GM19193 (cell line): ENCODE data around the gene TMC4.

Source experiments
- POLR2A ChIP-seq: IDR thresholded peaks from 4 replicates; pipeline ENCODE4 v1.6.1; 2011; ENCODE audit not compliant: insufficient read depth, insufficient read length; ENCODE audit errors: extremely low read depth

Gene TMC4

DNA sequence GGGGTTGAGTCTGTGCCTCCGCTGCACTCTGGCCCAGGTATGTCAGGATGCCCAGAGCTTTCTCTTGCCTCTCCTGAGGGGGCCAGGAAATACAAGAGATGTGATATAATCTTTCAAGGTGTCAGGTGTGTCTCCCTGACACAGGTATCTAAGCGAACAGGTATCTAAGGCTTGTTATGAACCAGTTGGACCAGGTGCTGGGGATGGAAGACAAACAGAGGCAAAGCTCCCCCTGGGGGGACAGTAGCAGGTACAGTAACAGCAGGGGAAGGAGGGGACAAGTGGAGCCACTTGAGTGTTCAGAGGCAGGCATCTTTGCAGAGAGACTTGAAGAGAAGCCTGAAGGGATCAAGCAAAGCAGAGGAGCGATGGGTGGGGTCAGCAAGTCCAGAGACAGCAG, 16.0 kb downstream of the TMC4 start:
- TF ChIP-seq POLR2A: no peak

DNA sequence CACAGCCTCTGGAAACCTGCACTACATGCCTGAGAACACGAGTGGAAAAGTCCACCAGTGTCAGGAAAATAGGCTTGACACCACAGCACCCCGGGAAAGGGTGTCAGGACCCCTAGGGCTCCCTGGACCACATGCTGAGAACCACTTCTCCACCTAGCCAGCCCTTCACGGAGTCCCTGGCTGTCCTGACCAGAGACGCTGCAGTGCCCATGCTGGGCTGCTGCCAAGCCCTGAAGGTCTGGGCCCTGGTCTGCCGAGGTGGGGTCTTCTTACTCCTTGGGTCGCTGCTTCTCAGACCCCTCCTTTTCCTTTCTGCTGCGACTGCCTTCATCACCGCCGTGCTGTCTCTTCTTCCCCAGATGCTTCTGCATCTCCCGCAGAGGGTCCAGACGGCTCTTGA, 16.5 kb downstream of the TMC4 start:
- no peak for TF ChIP-seq POLR2A

DNA sequence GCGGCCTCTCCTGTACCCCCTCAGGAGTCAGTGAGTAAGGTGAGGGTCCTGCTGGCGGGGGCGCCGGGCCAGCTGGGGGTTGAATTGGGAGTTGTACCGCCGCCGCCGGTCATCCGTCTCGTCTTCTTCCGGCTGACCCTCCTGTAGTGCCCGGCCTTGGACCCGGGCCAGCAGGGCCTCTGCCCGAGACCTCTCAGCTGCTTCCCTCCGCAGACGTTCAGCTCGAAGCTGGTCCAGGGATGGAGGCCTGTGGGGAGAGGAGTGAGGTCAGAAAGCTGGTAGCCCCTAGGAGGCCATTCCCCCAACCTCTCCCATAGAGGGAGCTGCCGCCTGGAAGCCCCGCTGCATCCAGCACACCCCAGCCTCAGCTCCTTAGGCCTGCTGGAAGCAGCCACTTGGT, 17.3 kb downstream of the TMC4 start:
- TF ChIP-seq POLR2A: peak; percentile 25

DNA sequence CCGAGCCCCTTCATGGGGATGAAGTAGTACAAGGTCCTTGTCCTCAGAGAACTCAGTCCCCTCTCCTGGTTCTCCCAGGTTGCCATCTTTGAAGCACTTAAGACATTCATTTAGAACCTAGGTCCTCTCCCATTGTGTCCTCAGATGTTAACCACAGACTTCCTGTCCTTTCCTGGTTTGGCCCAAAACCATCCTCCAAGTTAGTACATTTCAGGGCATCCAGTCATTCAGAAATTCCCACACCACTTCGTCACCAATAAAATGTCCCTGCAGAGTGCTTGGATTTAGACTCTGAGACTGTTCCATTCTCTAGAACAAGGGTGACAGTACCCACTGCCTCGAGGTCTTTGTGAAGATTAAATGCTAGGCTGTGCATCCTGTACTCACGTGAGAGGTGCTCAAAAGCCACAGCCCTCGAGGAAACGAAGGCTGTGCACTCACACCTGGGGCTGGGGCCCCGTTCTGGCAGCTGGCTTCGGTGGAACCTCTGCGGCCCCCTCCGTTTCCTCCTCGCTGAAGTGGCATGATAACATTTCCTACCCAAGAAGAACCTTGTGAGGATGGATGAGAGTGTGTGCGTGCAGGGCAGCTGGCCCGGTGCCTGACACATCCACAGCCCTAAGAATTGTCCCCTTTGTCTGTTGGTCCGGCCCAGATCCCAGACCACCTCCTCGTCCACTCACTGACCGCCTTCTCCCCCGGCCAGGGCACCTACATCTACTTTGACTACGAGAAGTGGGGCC, 18.2 kb downstream of the TMC4 start:
- no peak for TF ChIP-seq POLR2A

DNA sequence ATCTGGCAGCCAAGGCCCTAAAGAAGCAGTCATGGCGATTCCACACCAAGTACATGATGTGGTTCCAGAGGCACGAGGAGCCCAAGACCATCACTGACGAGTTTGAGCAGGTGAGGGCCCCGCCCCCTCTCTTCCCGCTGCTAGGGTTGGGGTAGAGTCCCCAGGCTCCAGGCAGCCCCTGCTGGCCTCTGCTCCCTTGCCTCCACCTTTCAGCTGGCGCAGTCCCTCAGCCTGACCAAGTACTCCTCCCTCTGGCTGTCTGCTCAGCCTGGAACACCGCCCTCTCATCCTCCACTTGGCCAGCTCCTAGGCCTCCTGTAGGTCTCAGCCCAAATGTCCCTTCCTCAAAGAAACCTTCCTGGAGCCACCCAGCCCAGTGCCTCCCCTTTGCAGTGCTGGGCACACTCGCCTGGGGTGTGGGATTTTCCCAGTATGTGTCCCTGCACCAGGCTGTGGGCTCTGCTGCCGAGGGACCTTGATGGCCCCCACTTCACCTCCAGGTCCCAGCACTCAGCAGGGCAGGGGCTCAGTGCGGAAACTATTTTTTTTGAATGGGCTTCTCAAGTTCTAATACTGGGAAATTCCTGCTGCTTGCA, 19.1 kb downstream of the TMC4 start:
- TF ChIP-seq POLR2A: no peak

DNA sequence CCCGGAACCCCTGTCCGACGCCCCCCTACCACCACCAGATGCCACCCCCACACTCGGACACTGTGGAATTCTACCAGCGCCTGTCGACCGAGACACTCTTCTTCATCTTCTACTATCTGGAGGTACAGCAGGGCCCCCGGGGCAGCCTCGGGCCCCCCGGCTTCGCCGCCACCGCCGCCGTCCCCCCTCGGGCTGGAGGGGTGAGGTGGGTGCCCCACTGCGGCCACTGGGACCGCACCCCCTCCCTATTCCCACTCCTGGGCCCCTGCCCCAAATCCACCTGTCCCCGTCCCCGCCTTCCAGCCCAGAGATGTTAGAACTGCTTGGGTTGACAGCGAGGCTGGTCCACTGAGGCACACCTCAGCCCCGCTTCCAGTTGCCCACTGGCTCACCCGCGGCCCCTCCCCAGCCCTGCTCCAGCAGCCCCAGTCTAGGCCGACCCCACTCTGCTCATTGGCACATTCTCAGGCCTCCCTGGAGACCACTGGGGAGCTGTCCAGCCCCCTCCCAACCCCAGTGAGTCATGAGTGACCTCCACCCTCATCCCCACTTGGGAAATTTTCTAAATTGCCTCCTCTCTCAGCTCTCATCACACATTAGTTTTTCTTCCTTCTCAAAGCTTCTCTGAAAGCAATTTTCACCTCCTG, 20.0 kb downstream of the TMC4 start:
- TF ChIP-seq POLR2A: no peak

DNA sequence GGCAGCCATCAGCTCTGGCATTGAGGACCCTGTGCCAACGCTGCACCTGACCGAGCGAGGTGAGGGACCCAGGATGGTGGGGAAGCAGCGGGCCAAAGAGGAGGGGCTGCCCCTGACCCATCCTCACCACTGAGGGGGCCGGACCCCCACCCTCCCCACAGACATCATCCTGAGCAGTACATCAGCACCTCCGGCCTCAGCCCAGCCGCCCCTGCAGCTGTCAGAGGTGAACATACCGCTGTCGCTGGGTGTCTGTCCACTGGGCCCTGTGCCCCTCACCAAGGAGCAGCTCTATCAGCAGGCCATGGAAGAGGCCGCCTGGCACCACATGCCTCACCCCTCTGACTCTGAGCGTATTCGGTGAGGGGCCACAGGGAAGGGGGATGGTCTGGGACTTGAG, 20.7 kb downstream of the TMC4 start:
- no peak for TF ChIP-seq POLR2A

DNA sequence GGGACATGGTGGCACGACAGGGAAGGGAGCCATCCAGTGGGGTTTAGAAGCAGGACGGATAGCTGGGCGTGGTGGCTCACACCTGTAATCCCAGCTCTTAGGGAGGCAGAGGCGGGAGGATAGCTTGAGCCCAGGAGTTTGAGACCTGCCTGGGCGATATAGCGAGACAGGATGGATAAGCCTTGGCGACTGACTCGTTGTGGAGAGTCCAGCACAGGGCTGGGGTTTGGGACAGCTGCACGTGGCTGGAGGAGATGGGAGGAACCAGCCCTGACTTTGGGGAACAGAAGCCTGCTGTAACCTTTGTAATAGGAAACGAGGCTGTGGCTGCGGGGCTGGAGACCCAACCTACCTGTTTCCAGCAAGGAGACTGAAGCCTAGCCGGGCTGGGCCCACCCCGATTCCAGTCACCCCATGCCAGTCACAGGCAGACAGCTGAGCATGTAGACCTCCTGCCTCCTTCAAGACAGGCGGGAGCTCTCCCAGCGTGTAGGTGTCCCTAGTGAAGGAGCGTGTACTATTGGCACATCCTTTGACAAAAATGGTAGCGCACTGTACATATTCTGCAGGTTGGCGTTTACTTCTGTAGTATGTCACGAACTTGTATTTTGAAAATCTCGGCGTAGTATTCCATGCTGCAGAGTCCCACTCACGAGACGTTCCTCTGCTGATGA, 21.5 kb downstream of the TMC4 start:
- TF ChIP-seq POLR2A: no peak

DNA sequence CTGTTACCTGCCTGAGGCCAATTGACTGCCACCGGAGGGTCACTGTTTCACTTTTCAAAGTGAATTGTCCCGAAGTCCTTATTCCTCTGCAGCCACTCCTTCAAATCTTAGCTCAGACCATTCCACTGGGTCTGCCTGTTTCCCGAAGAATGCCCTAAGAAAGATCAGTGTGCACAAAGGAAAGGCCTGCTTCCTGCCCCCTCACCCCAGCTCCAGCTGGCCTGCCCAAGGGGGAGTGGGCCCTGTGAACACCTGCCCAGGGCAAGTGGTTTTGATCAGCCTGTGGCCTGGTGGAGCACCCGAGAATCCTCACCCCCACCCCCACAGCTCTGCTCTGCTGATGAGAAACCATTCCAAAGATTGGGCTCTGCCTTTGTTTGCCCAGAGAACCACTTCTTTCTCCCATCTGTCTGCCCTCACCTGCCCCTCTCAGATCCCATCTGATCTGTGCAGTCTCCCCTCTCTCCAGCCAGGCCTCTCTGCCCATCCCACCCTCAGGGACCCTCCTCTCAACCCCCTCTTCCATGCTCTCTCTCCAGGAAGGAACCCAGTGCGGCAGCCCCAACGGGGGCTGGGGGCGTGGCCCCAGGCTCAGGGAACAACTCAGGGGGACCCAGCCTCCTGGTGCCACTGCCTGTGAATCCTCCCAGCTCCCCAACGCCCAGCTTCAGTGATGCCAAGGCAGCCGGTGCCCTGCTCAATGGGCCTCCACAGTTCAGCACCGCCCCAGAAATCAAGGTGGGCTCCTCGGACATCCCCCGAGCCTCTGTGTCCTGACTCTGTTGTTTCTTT, 23.7 kb downstream of the TMC4 start:
- TF ChIP-seq POLR2A: no peak

DNA sequence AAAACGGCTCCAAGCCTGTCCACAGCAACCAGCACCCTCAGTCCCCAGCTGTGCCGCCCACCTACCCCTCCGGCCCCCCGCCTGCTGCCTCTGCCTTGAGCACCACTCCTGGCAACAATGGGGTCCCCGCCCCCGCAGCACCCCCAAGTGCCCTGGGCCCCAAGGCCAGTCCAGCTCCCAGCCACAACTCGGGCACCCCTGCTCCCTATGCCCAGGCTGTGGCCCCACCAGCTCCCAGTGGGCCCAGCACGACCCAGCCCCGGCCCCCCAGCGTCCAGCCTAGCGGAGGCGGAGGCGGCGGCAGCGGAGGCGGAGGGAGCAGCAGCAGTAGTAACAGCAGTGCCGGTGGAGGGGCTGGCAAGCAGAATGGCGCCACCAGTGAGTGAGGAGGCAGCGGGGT, 24.8 kb downstream of the TMC4 start:
- no peak for TF ChIP-seq POLR2A

DNA sequence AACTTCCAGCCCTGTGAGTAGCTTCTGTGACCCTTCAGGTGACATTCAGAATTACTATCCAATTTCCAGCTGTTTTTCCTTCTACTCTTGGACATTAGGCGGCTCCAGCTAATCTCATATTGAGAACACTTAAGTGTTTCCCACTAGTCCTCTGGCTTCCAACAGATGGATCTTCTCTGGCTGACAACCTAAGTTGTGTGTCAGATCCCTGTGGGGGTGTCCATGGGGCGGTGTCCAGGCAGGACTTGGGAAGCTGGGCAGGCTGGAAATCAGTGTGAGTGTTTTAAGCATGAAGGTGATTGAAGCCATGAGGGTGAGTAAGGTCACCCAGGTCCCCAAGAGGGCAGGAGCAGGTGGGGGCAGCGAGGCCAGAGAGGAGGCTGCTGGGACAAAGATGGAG, 25.3 kb downstream of the TMC4 start:
- no peak for TF ChIP-seq POLR2A

DNA sequence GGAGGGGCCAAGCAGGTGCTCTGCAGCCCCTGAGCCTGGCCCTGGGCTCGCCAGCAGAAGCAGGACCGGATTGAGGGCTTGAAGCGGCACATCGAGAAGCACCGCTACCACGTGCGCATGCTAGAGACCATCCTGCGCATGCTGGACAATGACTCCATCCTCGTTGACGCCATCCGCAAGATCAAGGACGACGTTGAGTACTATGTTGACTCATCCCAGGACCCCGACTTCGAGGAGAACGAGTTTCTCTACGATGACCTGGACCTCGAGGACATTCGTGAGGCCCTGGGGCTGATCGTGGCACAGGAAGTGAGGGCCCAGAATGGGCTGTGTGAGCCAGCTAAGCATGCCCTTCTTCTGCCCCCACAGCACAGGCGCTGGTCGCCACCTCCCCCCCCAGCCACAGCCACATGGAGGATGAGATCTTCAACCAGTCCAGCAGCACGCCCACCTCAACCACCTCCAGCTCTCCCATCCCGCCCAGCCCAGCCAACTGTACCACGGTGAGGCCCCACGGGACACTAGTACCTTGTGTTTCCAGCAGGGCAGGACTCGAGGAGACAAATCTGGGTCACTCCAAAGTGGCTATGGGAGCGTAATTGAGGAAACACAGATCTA, 27.3 kb downstream of the TMC4 start:
- no peak for TF ChIP-seq POLR2A

DNA sequence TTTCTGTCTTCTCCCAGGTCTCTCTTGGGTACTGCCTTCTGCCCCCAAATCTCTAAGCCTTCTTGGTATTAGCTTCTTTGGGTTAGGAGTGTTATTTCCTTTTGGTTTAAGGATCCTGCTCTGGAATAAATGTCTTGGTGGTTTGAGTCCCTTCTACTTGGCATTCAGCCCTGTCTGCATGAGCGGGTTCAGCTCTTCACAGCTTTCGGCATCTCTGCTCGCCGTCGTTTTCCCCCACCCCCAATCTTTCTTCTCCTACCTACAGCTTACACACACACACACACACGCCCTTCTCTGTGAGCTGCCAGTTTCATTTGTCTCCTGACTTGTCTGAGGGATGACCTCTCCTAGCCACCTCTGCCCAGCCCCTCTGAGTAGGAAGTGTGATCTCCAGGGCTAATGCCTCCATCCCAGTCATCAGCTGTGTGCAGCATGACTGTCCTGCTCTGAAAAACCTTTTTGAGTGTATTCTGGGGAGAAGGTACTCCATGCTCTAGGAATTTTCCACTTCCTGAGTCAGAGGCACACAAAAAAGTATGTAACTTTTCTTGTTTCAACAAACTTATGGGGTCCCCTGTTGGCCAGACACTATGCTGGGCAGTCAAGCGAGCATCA, 30.7 kb downstream of the TMC4 start:
- TF ChIP-seq POLR2A: no peak

DNA sequence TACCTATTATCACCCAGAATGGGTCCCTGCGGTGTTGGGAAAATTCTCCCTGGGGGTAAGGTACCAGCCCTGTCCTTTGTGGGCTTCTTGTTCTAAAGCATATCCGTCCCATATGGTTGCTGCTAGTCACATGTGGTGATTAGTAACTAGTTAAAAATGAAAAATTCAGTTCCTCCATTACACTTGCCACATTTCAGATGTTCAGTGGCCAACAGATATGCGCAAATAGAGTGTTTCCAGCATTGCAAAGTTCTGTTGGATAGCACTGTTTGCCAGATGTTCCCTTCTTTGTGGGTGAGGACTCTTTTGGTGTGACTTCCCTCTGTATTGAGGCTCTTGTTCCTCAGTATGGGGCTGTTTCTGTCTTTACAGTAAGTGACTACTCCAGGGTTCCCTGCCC, 31.6 kb downstream of the TMC4 start:
- no peak for TF ChIP-seq POLR2A

DNA sequence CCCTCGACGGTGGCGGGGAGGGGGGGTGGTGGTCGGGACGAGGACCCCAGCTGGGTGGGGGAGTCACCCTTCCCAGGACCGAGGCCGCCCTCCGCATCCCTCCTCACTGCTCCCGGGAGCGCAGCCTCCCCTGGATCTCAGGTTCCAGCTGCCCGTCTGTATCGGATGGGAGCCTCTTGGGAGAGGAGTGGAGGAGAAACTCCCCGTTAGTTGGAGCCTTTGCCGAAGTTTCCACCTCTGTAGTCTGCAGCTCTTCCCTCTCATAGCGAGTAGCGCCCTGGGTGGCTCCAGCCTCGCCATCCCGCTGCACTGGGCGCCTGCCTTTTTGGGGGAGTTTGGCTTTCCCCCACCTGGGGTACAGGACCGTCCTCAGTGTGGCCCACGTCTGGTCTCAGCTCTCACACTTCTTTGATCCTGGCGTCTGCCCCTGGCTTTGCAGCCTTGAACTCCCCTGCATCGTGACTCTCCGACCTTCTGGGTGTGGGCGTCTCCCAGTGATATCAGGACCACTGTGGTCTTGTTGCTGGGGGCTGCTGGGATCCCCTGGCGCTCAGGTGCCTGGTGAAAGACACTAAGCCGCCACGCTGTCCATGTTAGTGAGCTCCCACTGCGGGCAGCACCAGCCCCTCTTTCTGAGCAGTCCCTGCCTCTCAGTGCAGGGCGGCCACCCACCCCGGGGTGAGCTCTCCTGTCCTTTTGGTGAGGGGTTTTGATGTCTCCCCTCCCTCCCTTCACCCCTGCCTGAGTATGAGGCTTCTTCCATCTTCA, 34.3 kb downstream of the TMC4 start:
- no peak for TF ChIP-seq POLR2A
